GM12891 (cell line): ENCODE data around the gene RASGRP1.

Source experiments
- POLR2A ChIP-seq: IDR thresholded peaks from 2 replicates; pipeline ENCODE4 v1.6.1; 2011; ENCODE audit warnings: low read depth, low read length, control low read depth
- POLR2AphosphoS5 ChIP-seq: IDR thresholded peaks from 2 replicates; pipeline ENCODE4 v1.6.1; 2011; ENCODE audit warnings: low read depth, low read length, control low read depth
- POU2F2 ChIP-seq: IDR thresholded peaks from 2 replicates; pipeline ENCODE4 v1.6.1; 2011; ENCODE audit warnings: low read depth, mild to moderate bottlenecking, control low read depth, low read length, moderate library complexity

DNA sequence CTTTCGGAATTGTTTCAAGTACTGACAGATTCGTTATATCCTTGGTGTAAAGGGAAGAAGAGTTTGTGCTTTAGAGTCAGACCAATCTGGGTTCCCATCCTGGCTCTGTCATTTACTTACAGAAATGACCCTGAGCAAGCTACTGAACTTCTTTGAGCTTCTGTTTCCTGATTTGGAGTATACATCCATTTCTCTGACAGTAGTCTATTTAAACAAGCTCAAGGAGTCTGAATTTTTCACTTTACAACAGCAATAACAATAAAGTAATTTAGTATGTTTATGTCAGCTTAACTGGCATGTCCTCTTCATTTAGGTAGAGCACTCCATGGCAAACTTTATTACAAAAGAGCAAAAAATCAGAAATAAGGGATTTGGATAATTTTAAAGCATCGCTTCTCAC, 82.9 kb downstream of the RASGRP1 start:
- TF ChIP-seq POLR2A (no peak), POLR2AphosphoS5 (no peak), POU2F2 (no peak)
